ENCODE data around the gene RHBDD3. TPM values are rescaled to one million over a fixed set of nuclear protein-coding genes. Genes with fewer than 3 reads are reported as not detected.
"Not testable (repeated sequence)": the region's sequence is repeated elsewhere in the genome, so short reads cannot be mapped to it uniquely, and the experiment has no call there.

RHBDD3 gene
- total RNA-seq, 1 donor from 2014 or later, result 254 TPM

DNA sequence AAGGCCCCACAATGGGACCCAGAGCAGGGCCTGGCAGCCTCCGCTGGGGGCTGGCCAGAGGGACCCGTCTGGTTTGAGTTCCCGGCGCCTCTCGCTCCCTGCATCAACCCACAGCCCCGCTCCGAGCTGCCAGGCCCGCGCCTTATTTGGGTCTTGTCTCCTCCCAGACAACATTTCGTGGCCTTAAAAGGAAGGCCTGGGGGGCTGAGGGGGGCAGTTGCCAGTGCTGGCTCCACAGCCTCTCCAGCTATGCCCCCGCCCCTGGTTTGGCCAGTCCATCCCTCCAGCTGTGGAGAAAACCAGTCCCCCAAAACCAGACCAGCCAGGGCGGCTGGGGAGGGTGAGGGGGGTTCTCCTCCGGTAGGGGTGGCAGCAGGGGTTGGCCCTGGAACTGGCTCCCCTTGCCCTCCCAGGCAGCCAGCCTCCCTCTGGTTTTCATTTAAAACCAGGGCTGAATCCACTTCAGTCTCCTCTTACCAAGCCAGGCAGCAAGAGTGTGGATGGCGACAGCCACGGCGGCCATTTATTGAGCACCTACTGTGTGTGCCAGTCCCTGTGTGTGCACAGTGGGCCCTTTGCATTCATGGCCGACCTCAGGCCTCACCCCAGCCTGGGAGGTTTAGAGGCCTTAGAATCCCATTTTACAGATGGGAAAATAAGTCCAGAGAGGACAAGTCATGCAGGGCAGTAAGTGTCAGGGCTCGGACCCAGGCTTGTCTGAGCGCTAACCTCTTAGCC is 43.5 kb downstream of the RHBDD3 start:
- Histone ChIP-seq H3K4me1 (peaks cover 6 to 12% of the 10 kb centered on the region in 2 donors), H3K4me3 (peak overlapping the region in 1 of 2 donors; percentile 19), H3K27ac (no peak overlapping the region), H3K9me3 (no peaks in the 10 kb centered on the region), H3K27me3 (no peaks in the 10 kb centered on the region), H3K36me3 (no peaks in the 10 kb centered on the region)
- TF ChIP-seq, protein P1, sequence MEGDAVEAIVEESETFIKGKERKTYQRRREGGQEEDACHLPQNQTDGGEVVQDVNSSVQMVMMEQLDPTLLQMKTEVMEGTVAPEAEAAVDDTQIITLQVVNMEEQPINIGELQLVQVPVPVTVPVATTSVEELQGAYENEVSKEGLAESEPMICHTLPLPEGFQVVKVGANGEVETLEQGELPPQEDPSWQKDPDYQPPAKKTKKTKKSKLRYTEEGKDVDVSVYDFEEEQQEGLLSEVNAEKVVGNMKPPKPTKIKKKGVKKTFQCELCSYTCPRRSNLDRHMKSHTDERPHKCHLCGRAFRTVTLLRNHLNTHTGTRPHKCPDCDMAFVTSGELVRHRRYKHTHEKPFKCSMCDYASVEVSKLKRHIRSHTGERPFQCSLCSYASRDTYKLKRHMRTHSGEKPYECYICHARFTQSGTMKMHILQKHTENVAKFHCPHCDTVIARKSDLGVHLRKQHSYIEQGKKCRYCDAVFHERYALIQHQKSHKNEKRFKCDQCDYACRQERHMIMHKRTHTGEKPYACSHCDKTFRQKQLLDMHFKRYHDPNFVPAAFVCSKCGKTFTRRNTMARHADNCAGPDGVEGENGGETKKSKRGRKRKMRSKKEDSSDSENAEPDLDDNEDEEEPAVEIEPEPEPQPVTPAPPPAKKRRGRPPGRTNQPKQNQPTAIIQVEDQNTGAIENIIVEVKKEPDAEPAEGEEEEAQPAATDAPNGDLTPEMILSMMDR (IDR thresholded peaks at IDR 0.05), result no peak
- peak in 1 of 2 donors; percentile 66 for DNase-seq (ENCODE audit: low spot score in 2 of 2)
- intact Hi-C loops (cut with DNase I), result no loop called here

DNA sequence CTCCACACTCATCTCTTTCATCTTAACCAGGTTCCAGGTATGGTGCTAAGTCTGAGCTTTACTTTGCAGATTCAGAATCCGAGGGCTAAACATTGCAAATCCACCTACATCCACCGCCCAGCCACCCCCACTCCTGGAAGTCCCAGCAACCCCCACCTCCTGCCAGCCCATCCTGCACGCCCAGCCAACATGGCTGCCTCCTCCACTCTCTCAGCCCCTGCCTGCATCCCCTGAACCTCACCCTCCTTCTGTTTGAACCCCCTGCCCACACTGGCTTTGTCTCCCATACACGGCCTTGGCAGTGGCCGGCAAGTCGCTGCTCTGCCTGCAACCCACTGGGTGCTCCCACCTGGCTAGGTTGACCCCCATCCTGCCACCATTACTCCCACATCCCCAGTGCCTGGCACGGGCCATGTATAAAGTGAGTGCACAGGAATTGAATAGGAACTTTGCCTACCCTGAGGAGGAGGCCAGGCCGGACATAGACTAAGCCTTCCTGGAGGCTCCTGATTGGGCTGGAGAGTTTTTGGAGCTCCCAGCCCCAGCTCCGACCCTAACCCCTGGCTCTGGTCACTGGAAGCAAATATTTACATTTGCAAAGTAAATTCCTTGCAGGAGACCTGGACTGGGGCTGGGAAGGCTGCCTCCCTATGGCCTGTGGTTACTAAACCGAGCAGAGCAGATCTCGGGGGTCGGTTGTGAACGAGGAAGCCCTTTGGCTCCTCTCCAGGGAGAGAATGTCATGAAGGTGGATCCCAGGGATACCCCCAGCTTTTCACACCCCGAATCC is 47.7 kb downstream of the RHBDD3 start:
- peak in 1 of 2 donors; percentile 42 for DNase-seq (ENCODE audit: low spot score in 2 of 2)
- Histone ChIP-seq H3K4me1 (peaks cover under 1 to 12% of the 10 kb centered on the region in 2 donors), H3K27me3 (no peaks in the 10 kb centered on the region), H3K9me3 (no peaks in the 10 kb centered on the region), H3K27ac (no peak overlapping the region), H3K36me3 (no peaks in the 10 kb centered on the region), H3K4me3 (no peak overlapping the region)
- intact Hi-C loops (cut with DNase I), result no loop called here
- TF ChIP-seq, protein P1 (IDR thresholded peaks at IDR 0.05), result no peak

- intact Hi-C loops (cut with DNase I); H3K4me1 ChIP-seq; H3K4me3 ChIP-seq; H3K36me3 ChIP-seq; H3K27me3 ChIP-seq; H3K9me3 ChIP-seq; H3K27ac ChIP-seq: not testable (repeated sequence)
- peak in 1 of 2 donors; percentile 35 for DNase-seq (ENCODE audit: low spot score in 2 of 2)
Measured at GRCh38 chr22:29219409-29219782, 48.4 kb downstream of the RHBDD3 start.

DNA sequence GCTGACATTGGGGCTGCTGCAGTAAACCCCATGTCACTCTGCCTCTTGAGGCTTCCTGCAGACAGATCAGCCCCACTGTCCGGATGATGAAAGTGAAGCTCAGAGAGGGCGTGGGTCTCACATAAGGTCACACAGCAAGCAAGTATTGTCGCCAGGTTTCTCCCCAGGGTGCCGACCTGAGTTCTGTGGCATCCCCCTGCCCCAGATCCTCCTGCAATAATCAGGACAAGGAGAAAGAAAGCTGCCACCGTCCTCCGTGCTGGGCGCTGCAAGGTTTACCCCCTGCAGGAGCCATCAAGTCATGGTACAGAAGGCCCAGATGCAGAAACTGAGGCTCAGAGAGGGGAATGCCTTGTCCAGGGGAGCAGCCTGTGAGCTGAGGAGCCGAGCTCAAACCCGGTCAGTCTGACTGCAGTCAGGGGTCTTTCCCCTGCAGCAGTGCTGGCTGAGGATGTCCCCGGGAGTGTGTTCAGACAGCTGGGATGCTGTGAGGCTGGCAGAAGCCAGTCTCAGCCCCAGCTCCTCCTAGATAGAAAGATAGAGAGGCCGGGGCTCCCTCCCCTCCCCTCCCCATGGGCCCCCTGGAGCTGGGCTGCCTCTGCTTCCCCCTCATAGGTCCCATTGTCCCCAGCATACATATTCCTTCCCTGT is 48.9 kb downstream of the RHBDD3 start:
- no peaks in the 10 kb centered on the region for H3K36me3 ChIP-seq
- DNase-seq (ENCODE audit: low spot score in 2 of 2), result no peak

DNA sequence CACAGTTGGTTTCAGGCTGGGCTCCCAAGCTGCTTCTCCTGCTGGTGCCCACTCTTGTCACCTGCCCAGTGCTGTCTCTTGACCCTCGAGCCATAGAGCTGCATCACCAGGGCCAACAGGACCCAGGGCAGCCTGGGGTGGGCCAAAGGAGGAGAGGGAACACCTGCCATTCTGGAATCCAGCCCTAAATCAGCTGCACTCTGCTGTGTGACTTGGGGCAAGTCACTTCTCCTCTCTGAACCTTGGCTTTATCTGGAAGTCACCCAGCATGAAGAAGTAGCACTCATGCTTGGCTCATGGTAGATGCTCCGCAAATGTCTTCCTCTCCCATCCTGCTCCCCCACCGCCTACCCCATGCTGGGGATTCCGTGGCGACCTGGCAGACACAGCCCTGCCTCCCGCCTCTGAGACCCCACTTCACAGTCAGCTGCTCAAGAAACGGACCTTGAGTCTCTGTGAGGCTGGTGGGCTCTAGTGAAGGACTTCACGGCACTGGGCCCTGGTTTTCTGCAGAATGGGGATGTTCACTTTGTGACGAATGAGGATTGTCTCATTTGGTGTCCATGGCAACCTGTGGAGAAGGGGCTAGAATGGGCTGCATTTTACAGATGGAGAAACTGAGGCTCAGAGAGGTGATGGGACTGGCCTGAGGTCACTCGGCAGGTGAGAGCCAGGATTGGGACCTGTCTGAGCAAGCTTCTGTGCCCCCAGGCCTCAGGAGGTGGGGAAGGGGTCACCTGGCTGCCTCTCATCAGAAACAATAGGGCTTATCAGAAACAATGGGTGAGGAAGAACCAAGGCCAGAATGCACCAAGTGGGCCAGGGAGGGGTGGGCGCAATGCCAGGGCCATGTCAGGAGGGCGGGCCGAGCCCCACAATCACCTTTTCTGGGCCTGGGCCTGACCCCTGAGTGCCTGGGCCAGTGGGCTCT is 49.7 kb downstream of the RHBDD3 start:
- H3K27ac ChIP-seq, result no peak overlapping the region
- intact Hi-C loops (cut with DNase I), result no loop called here
- no peaks in the 10 kb centered on the region for H3K27me3 ChIP-seq
- no peaks in the 10 kb centered on the region for H3K4me1 ChIP-seq
- no peaks in the 10 kb centered on the region for H3K36me3 ChIP-seq
- no peak overlapping the region for H3K4me3 ChIP-seq
- H3K9me3 ChIP-seq, result no peaks in the 10 kb centered on the region
- DNase-seq (ENCODE audit: low spot score in 2 of 2), result peak in 1 of 2 donors; percentile 51
- TF ChIP-seq, protein P1 (IDR thresholded peaks at IDR 0.05), result no peak

More for the DNA sequence above, 48.9 kb downstream of the RHBDD3 start:
- TF ChIP-seq, protein P1 (IDR thresholded peaks at IDR 0.05), result no peak
- H3K27me3 ChIP-seq, result no peaks in the 10 kb centered on the region
- intact Hi-C loops (cut with DNase I), result no loop called here
- H3K27ac ChIP-seq, result no peak overlapping the region
- H3K4me1 ChIP-seq, result peaks cover 0 to under 1% of the 10 kb centered on the region in 2 donors
- no peak overlapping the region for H3K4me3 ChIP-seq
- H3K9me3 ChIP-seq, result no peaks in the 10 kb centered on the region

All from ascending aorta (tissue), 2 donors.